Glutamatergic neuron (in vitro differentiated cells): ENCODE measurements around the gene SLC32A1. TPM values are rescaled to one million over a fixed set of nuclear protein-coding genes. Genes with fewer than 3 reads are reported as not detected.

Experiments
- DNase-seq: peaks from one replicate; pipeline ENCODE4 v3.0.0; 2022
- H3K27ac Mint-ChIP-seq: one replicate; pipeline ENCODE4 v1.8.0; 2020; ENCODE audit warnings: mild to moderate bottlenecking, mixed read lengths, inconsistent platforms; ENCODE audit not compliant: unreplicated experiment
- H3K27me3 Mint-ChIP-seq: one replicate; pipeline ENCODE4 v1.8.0; 2020; ENCODE audit warnings: mild to moderate bottlenecking, moderate library complexity, mixed read lengths, inconsistent platforms; ENCODE audit not compliant: unreplicated experiment
- H3K36me3 Mint-ChIP-seq: one replicate; pipeline ENCODE4 v1.8.0; 2020; ENCODE audit warnings: mild to moderate bottlenecking, mixed read lengths, inconsistent platforms; ENCODE audit not compliant: unreplicated experiment
- H3K4me1 Mint-ChIP-seq: one replicate; pipeline ENCODE4 v1.8.0; 2020; ENCODE audit warnings: mild to moderate bottlenecking, low read depth, mixed read lengths, inconsistent platforms; ENCODE audit not compliant: unreplicated experiment
- H3K4me3 Mint-ChIP-seq: one replicate; pipeline ENCODE4 v1.8.0; 2020; ENCODE audit warnings: mild to moderate bottlenecking, mixed read lengths, inconsistent platforms; ENCODE audit not compliant: unreplicated experiment
- H3K9me3 Mint-ChIP-seq: one replicate; pipeline ENCODE4 v1.8.0; 2020; ENCODE audit warnings: mild to moderate bottlenecking, moderate library complexity, mixed read lengths, inconsistent platforms; ENCODE audit not compliant: unreplicated experiment
- total RNA-seq: library from RNA; stranded (reverse); fragmentation: NEBNext Ultra II Directional; extraction: Animal tissue kit (Norgen Biotek cat#: 25700); gene quantifications from one replicate; pipeline ENCODE4 v1.2.1, GENCODE V29; 2021; ENCODE audit not compliant: unreplicated experiment
- TF ChIP-seq, protein P1 (sequence below): fragments of 200-600 bp; sonication (generic); IDR thresholded peaks from one replicate; pipeline ENCODE4 v1.5.0; 2021; ENCODE audit not compliant: partially characterized antibody, unreplicated experiment

The SLC32A1 gene
- total RNA-seq, 1 donor from 2014 or later, result 0.59 TPM

- Mint-ChIP-seq H3K36me3 (peaks cover 7% of the 10 kb centered on the region), H3K4me3 (no peak overlapping the region), H3K9me3 (peaks cover 3% of the 10 kb centered on the region), H3K27ac (no peak overlapping the region), H3K4me1 (peaks cover 34% of the 10 kb centered on the region), H3K27me3 (peaks cover 4% of the 10 kb centered on the region)
- DNase-seq, result no peak
- TF ChIP-seq, protein P1, sequence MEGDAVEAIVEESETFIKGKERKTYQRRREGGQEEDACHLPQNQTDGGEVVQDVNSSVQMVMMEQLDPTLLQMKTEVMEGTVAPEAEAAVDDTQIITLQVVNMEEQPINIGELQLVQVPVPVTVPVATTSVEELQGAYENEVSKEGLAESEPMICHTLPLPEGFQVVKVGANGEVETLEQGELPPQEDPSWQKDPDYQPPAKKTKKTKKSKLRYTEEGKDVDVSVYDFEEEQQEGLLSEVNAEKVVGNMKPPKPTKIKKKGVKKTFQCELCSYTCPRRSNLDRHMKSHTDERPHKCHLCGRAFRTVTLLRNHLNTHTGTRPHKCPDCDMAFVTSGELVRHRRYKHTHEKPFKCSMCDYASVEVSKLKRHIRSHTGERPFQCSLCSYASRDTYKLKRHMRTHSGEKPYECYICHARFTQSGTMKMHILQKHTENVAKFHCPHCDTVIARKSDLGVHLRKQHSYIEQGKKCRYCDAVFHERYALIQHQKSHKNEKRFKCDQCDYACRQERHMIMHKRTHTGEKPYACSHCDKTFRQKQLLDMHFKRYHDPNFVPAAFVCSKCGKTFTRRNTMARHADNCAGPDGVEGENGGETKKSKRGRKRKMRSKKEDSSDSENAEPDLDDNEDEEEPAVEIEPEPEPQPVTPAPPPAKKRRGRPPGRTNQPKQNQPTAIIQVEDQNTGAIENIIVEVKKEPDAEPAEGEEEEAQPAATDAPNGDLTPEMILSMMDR, result no peak
Measured at GRCh38 chr20:38752029-38752428, 27.7 kb downstream of the SLC32A1 start.

GRCh38 chr20:38754924-38755323 is 30.6 kb downstream of the SLC32A1 start:
- no peak overlapping the region for H3K4me3 Mint-ChIP-seq
- H3K9me3 Mint-ChIP-seq, result no peaks in the 10 kb centered on the region
- H3K36me3 Mint-ChIP-seq, result peaks cover 8% of the 10 kb centered on the region
- DNase-seq, result no peak
- H3K27me3 Mint-ChIP-seq, result peaks cover 3% of the 10 kb centered on the region
- H3K27ac Mint-ChIP-seq, result no peak overlapping the region
- TF ChIP-seq, protein P1, result no peak
- peaks cover 26% of the 10 kb centered on the region for H3K4me1 Mint-ChIP-seq

- Mint-ChIP-seq H3K36me3 (peaks cover 13% of the 10 kb centered on the region), H3K27ac (peak overlapping the region; percentile 19), H3K27me3 (peaks cover 3% of the 10 kb centered on the region), H3K9me3 (no peaks in the 10 kb centered on the region), H3K4me1 (peaks cover 26% of the 10 kb centered on the region), H3K4me3 (peak overlapping the region; percentile 34)
- DNase-seq, result peak; percentile 41
- TF ChIP-seq, protein P1, result no peak
Measured at GRCh38 chr20:38755324-38755910, 31.1 kb downstream of the SLC32A1 start.

GRCh38 chr20:38757145-38757775 is 33.0 kb downstream of the SLC32A1 start:
- TF ChIP-seq, protein P1, result no peak
- Mint-ChIP-seq H3K27ac (no peak overlapping the region), H3K9me3 (no peaks in the 10 kb centered on the region), H3K4me3 (no peak overlapping the region), H3K36me3 (peaks cover 20% of the 10 kb centered on the region), H3K4me1 (peaks cover 16% of the 10 kb centered on the region), H3K27me3 (peaks cover 3% of the 10 kb centered on the region)
- DNase-seq, result no peak

DNA sequence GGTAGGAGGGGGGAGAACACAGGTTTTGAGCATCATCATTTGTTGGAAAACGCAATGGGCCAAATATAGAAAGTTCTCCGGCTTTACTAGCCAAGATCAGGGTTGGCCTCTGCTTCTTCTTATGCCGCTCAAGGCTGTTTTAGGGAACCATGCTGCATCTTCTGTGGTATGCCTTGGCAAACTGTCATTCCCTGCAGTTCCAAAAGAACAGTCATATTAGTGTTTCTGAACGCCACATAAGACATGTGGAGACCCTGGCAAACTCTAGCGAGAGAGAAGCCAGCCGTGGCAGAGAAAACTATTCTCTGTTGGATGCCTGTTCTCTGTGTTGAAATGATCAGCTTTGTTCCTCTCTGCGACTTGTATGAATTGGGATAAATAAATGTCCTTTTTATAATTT is 34.8 kb downstream of the SLC32A1 start:
- DNase-seq, result no peak
- Mint-ChIP-seq H3K36me3 (peaks cover 20% of the 10 kb centered on the region), H3K27ac (no peak overlapping the region), H3K9me3 (no peaks in the 10 kb centered on the region), H3K4me3 (no peak overlapping the region), H3K4me1 (peaks cover 11% of the 10 kb centered on the region), H3K27me3 (peaks cover 6% of the 10 kb centered on the region)
- TF ChIP-seq, protein P1, result no peak
